ENCODE measurements around the gene PRPF19.

Gene PRPF19

DNA sequence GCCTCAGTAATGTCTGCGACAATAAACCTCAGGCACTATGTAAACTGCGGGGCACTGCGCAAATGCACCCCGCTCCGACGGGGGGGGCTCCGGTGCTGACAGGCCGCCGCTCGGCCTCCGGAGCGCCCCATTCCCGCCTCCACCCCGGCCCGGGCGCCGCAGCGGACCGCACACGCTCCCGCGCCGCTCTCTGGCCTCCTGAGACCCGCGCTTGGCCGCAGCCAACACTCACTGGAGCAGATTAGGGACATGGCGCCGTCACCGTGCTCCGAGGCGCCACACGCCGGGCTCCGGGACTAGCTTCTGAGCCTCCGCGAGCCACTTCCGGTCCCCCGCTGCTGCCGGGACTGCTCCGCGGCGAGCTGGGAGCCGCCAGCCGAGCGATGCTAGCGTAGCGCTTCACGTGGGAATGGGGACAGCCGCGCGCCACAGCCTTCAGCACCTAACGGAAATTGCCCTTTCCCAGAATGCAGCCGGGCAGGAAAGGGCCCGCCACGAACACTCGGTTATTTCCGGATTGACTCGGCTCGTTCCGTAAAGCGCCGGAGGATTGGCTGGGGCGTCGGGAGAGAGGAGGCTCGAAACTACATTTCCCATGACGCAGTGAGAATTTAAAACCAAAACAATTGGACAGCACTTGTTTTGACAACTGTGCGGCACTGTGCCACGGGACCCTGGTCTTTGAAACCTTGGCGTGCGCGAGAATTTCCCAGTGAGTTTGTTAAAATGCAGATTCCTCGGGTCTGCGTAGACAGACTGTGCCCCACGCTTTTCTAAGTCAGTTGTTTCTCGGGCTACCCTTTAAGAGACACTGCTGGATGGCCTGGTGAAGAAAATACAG, at the start of gene PRPF19:
PRPF19 (minus strand) TSS at position 454 of the 841 bp plus-strand sequence; CDS start at position 251, 203 bp downstream.
- DNase-seq = peak; percentile 96 to 97

DNA sequence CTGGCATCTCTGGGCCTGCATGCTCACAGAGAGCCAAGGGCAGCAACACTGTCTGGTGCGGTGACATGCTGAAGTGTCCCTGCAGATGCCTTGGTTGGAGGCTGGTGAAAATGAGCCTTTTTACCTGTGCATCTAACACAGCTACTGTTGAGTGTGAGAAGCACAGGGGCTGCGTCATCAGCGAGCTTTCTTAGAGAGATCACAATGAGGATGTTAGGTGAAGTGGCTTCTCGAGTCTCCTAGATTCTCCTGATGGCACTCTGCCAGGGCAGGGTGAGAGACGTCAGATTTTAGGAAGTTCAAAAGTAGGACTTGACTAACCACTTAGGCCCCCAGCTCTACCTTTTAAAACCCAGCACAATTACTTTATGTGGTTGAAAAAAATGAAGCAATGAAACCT, 49.2 kb upstream of the PRPF19 start:
- DNase-seq = no peak

DNA sequence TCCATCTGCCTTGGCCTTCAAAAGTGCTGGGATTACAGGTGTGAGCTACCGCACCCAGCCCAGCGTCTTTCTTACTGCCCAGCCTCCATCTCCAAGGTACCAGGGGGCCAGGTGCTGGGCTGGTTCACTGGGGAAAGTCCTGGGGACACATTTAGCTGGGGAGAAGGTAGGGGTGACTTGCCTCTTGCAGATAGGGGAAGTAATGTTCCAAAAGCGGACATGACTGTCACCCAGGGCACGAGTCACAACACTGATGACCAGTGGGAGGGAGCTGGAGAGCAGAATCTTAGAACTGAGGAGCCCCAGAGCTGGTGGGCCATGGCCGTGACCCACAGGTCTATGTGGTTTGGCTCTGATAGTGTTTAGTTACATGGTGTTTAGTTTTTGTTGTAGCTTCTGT, 48.0 kb upstream of the PRPF19 start:
- DNase-seq = no peak

DNA sequence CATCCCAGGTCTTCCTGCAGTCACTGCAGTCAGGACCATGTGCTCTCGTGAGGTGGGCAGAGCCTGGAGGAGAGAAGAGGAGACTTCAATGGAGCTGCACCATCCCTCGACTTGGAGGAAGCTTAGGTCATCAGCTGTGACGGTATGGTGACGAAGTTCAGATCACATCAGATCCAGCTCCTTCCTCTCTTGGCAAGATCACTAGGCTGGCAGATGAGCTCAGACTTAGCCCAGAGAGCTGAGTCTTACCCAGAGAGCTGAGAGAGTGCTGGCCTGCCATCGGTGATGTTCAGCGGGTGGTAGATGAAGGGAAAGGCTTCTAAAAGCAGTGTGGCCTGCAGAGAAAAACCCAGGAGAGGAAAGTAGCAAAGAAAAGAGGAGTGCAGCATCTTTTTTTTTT, 47.4 kb upstream of the PRPF19 start:
- DNase-seq = no peak

DNA sequence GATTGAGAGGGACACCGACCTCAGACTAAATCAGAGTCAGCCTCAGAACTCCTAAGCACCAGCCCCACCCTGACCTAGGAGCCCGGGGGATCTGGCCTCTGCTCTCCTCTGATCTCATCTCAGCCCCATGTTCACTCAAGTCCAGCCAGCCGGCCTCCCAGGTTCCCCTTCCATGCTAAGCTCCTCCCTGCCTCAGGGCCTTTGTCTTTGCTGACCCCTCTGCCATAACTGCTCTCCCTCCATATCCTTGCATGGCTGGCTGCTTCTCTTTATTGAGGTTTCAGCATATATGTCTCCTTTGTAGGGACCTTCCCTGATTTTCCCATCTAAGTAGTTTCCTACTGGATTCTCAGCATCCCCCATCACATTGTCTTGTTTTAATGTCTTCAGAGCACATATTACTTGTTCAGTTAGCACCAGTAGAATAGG, 46.4 kb upstream of the PRPF19 start:
- DNase-seq = no peak

DNA sequence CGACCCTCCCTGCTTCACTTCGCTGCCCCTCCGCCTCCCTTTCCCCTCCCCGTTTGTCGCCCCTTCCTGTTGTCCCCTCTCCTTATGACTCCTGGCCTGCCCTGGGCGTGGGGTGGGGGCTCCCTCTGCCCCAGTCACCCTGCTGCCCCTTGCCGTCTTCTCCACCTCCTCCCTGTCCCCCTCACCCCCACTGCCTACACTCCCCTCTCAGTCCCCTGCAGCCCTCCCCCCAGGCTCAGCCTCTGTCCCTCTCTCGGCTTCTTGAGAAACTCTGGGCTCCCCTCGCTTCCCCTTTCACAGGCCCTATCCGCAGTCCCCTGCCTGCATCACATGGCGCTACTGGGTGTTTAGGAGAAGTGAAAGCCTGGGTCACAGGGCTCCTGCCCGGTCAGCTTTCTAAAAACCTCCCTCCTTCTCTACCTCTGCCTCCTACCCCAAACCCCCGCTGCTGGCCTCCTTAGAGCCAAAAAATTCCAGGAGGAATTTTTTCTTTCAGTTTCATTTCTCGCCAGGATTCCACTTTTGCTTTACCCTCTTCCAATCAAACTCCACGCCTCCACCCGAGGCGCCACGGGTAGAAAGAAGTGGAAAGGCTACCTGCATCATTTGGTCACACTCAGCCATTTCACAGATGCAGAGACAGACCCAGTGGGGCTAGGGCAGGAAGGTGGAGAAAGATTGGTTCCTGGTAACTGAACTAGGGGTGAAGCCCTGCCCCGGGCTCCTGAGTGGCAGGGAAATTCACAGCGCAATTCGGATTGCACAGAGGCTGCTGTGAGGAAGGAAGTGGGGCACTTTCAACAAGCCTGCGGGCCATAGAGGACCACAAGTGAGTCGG, 45.7 kb upstream of the PRPF19 start, which contains the start of gene SLC15A3:
SLC15A3 (minus strand) TSS at position 273 of the 838 bp plus-strand sequence. CDS start 625 bp downstream, outside the sequence.
- DNase-seq = no peak

DNA sequence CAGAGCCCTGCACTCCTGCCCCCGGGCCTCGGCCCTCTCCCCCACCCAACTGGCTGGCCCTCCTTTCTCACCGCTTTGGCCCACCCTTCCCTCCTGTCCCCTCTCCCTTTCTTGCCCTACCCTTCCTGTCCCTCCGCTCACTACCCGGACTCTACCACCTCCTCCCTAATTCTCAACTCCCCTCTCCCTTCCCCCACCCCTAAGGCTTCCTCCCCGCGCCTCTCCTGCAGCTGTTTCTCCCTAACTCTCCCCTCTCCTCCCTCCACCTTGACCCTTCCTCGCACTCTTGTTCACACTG, 45.2 kb upstream of the PRPF19 start:
- no peak for DNase-seq

DNA sequence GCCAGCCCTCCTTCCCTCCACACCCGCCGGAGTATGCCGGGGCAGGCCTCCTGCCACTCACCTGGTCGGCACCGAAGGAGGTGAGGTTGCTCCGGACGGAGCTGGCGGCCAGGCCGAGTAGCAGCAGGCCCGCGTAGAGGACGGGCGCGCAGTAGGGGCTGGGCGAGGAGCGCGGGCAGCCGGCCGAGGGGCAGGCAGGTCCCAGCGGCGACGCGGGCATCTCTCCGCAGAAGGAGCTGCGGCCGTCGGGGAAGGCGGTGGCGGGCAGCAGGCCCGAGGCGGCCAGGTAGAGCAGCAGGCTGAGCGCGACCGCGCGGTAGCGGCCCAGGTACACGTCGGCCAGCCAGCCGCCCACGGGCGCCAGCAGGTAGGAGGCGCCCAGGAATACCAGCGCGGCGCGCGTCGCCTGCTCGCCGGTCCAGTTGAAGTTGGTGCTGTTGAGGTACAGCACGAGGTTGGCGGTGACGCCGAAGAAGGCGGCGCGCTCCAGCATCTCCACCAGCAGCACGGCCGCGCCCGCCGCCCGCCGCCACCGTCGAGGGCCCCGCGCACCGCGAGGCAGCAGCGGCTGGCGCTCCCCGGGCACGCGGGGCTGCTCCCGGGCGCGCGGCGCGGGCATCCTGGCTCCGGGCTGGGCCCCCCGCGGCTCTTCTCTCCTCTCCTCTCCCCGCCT, 44.7 kb upstream of the PRPF19 start:
- no peak for DNase-seq

DNA sequence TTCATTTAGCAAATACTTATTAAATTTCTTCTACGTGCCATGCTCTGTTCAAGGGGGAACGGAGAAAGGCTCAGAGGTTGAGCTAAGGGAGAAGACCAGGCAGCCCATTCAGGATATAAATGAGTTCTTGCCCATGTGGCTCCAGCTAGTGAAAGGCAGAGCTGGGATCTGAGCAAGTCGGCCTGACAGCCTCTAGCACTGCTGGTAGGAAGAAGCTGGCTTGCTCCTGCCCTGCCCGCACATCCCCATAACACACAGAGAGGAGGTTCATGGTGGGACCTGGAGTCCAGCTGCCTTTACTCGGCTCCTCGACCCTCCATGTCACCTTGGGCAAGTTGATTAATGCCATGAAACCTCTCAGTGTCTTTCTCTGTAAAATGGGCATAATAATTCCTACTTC, 43.6 kb upstream of the PRPF19 start:
- DNase-seq = no peak

DNA sequence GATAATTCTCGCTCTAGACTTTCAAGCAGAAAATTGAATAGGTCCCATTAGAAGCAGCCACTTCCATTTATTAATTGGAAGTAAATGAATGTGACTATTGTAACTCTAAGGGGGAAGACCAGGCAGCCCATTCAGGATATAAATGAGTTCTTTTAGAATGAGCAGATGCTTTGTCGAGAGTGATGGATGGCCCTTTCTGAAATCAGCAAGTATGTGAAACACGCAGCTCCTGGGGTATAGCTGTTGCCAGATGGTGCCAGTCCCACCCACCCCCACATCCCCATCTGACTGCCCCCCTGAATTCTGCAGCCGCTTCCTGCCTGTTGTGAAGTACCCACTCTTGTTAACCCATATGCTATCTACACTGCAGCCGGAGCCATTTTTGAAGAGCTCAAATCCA, 41.9 kb upstream of the PRPF19 start:
- DNase-seq = no peak

DNA sequence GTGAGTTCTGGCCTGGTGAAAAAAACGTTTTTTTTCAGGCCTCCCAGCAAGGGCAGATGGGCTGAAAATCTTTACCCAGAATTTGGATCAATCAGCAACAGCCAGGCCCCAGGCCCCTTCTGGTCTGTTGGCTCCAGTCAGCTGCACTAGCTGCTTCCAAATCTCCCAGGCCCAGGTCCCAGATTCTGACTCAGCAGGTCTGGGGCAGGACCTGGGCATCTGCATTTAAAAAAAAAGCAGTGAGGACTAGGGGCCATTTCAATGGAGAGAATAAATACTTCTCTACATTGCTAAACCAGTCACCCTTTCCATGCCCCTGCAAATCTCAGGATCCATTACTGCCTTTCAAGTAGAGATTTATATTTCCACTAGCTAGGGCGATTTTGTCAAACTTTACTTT, 41.3 kb upstream of the PRPF19 start:
- no peak for DNase-seq

DNA sequence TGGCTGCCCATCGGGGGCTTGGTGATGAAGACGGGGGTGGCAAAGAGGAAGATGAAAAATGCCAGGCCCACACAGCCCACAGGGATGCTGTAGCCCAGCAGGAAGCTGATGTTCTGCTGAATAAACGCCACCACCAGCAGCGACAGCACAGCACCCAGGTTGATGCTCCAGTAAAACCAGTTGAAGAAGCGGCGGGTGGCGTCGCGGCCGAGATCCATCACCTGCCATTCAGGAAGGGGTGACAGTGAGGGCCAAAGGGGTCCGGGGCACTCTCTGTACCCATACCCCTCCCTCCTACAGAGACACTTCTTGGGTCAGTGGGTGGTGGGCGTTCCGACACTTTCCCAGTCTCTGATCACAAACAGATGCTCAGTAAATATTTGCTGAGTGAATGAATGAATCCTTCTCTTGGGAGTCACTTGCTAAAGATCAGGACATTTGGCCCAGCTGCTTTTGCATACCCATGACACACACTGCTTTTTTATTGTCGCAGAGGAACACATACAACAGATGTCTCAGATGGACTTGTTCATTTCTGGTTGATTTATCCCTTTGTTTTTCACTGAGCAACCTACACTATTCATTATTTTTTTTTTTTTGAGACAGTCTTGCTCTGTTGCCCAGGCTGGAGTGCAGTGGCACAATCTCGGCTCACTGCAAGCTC, 40.3 kb upstream of the PRPF19 start:
- no peak for DNase-seq

DNA sequence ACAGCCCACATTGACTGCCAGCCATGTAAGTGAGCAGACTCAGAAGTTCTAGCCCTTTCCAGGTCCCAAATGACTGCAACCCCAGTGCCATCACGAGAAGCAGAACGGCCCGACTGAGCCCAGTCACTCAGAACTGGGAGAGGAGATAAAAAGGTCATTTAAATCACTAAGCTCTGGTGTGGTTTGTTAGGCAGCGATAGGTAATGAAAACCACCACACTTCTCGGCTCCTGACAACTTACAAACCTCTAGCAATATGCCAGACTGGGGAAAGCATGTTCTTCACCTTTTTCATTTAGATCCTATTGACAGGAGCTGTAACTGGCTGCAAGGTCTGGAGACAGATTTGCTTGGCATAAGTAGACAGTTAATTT, 38.9 kb upstream of the PRPF19 start:
- DNase-seq = no peak

DNA sequence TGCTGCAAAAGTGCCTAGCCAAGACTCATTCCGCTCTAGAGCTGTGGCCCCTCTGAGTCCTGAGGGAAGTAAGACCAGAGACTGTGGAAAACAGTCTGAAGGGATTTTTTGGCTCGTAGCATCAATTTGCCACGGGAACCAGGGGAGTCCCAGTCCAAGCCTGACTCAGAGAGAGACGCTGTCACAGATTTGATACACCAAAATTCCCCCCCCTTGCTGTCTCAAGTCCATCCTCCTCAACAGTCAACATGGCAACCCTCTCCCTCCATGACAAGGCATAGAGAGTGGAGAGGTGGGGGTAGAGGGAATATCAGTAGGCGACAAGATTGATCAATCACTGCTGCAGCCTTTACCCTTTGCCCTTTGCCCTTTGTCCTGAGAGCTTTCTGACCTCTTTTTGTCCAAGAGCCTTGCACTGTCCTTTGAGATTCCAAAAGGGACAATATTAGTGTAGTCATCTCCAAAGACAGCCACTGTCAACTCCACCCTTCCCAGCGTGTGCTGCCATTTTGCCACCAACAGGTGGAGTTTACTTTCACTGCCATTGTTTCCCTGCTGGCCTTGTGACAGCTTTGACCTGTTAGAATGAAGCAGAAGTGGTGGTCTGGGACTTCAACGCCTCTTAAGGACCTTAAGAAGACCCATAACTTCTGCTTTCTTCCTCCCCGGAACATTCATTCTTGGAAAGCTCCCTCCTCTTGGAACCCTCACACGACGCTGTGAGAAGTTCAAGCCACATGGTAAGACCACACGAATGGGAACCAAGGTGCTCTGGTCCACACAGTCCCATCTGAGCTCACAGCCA, 38.3 kb upstream of the PRPF19 start:
- no peak for DNase-seq

DNA sequence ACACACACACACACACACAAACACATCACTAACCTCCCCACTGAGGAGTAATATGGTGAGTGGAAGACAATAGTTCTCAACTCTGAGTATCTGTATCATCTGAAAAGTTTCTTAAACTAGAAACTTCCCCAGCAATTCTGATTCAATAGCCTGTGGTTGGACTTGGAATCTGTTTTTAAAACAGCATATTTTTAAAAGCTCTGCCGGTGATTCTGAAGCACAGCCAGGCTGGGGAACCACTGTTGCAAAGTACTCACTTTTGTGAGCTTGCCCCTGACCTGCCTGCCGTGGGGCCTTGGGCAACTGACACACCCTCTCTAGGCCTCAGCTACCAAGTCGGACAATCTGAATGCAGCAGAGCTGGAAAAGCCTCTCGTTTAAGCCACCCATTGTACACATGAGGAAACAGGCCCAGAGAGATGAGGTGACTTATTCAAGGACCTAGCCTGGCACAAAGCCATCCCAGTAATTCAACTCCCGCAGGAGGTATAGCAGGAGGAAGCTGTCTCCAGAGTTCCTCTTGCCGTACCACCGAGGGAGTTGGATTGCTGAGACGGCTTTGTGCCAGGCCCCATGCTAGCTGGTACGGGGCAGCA, 36.7 kb upstream of the PRPF19 start:
- DNase-seq = peak; percentile 54 to 71

DNA sequence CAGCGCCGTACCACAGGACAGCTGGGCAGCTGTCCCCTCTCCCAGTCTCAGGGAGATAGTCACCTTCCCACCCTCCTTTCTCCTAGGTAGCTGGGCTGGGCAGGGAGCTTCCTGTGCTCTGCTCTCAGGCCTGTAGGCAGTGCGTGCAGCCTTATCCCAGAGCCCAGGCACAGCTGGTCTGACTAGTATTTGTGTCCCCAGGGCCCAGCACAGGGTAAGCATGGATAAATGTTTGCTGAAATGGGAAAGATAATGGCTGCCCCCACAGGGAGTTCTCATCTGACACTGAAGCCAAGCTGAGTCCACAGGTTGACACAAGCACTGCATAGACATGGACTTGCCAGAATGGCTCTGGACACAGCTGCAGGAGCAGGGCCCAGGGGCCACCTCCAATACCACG, 35.8 kb upstream of the PRPF19 start:
- DNase-seq = peak; percentile 11 to 49

DNA sequence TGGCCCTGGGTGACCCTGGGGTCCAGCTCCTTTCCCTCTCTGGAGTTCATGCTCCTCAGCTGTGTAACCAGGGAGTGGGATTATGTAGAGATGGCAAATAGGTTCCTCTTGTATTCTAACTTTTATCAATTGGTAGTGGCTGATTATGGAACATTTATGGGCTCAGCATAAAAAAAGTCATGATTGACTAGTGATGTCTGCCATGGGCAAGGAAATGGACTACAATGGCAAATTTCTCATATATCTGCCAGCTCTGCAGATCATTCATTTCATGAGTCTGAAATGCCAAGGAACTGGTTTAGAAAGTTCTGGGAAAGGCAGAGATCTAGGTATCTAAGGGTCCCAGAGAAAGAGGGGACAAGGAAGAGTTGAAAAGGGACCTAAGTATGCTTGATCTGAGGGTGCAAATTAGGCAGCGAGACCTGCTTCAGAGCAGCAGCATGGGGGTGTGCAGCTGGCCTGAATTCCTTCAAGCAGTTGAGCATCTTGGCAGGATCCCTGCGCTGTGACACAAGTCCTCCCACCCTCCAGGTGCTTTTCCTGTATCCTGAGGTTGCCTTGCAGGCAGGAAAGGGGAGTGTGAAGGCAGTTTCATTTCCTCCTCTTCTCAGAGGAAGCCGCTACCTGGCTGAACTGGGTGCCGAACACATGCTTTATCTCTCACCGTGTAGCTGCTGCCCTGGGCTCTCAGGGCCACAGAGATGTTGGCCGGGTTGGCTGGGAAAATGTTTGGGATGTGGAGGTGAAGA, 35.2 kb upstream of the PRPF19 start:
- DNase-seq = no peak

DNA sequence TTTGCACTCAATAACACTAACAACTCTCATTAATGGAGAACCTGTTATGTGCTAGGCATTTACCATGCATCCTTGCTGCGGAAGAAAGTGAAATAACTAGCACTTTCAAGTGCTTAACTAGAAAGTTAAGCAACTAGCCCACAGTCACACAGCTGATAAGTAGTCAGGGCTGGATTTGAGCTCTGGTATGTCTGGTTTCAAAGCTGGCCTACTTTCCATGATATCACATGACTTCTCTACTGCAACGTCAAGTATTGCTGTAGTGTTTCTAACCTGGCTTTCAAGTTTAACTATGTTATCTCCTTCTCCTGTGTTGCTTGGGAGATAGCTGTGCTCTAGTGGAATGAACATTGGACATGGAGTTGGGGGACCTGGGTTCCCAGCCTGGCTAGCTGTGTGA, 33.5 kb upstream of the PRPF19 start:
- no peak for DNase-seq

DNA sequence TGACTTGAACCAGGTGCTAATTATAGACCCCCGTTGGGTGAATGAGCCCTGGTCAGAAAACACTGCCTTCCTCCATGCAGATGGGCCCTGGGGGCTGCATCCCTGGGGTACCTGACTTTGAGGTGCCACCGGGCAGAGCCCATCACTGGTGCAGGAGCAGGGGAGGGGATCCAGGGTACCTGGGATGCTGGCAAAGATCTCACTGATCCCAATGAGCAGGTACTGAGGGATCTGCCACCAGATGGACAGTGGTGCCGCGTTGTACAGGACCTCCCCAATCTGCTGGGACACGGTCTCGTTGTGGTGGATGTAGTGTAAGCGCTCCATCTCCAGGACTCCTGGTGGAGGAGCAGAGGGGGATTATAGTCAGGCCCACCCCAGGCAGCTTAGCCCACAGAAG, 32.9 kb upstream of the PRPF19 start:
- DNase-seq = no peak

DNA sequence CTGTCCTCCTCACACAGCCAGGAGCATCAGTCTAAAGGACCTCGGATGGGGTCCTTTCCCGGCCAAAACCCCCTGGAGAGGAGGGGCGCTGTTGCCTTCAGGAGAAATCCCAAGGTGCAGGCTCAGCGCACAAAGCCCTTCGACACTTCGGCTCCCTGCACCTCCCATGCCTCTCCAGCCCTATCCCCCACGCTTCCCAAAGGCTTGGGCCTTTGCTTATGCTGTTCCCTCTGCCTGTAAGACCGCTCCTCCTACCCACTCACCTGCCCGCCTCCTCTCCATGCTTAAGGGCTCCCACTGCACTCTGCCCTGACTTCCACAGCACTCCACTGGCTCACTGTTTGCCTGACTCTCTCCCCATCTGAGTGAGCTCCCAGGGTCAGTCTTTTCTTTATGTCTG, 32.1 kb upstream of the PRPF19 start:
- DNase-seq = no peak

DNA sequence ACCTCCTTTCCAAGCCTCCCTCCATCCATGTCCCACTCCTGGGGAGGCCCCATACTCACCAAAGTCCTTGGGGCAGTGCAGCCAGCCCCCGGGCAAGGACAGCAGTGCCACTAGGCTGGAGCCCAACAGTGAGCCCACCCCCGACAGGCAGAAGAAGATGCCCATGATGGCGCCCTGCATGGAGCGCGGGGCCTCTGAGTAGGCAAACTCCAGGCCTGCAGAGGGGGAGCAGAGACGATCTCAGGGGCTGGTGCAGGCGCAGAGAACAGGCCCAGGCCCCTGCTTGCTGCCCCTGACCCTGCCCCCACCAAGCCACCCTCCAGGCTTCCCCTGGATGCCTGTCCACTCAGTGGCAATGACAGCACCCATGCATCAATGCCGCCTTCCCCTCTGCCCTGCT, 31.4 kb upstream of the PRPF19 start:
- no peak for DNase-seq
